HG03575 (cell line): ENCODE results near the gene PDE4D.

ENCODE experiments used
- ATAC-seq: cut with Tn5 transposase; IDR thresholded peaks from one replicate; pipeline ENCODE4 v1.9.1; 2021; ENCODE audit not compliant: unreplicated experiment, insufficient number of reproducible peaks, low FRiP score; ENCODE audit errors: extremely low read depth

Gene PDE4D

GRCh38 chr5:59222687-59223511 lies 670.6 kb downstream of the PDE4D start:
- no peak for ATAC-seq

GRCh38 chr5:59221769-59222168 lies 671.8 kb downstream of the PDE4D start:
- ATAC-seq = no peak

- no peak for ATAC-seq
Measured at GRCh38 chr5:59218424-59219045, 675.0 kb downstream of the PDE4D start.

DNA sequence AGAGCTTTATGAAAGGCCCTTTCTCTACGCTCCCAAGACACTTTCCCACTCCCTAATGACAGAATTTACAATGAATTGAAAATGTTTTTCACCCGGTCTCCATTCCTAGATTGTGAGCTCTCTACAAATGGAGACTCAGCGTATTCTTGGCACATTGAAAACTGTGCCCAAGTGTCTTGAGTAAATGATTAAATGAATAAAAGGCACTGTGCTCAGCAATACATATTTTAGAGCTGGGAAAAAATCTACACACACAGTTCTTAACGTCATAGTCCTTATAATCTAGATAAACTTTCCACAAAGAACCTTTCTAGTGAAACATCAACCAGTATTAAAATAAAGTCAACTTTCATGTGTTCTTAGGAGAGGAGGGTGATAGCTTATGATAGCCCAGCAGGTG lies 676.7 kb downstream of the PDE4D start:
- ATAC-seq = no peak

DNA sequence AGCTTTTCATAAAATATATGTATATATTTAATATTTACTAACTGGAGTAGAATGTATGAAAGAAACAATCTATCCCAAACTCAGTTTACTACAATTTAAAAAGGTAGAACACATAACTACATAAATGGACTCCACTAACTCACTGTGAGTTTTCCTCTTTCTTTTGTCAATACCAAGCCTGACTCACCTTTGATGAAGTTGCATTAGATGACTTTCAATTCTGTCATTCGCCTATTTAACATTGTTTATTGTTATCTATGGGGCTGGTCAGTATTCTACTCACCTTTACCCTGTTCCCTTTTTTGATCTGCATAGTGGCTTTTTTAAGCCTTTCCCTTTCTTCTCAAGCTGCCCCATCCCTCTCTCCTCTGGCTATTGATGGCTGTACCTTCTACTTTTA lies 680.9 kb downstream of the PDE4D start:
- no peak for ATAC-seq

- no peak for ATAC-seq
Measured at GRCh38 chr5:59209758-59210359, 683.7 kb downstream of the PDE4D start.

- no peak for ATAC-seq
Measured at GRCh38 chr5:59208474-59208873, 685.1 kb downstream of the PDE4D start.

DNA sequence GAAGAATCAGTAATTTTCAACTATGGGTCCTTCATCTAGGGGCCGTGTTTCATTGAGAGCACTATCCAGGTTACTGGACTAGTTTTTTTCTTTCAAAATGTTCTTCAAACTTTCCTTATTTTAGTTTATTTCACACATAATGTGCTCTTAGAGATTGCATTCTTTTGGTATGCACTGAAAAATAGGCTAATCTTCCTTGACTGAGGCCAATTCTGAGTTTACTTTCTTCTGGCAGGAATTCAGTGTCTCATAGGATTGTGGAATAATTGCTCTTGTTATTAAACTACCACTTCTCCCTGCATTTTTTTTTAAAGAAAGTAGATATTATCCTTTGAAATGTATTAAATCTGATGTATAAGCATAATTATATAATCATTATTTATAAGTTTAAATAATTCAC lies 686.1 kb downstream of the PDE4D start:
- ATAC-seq = no peak

DNA sequence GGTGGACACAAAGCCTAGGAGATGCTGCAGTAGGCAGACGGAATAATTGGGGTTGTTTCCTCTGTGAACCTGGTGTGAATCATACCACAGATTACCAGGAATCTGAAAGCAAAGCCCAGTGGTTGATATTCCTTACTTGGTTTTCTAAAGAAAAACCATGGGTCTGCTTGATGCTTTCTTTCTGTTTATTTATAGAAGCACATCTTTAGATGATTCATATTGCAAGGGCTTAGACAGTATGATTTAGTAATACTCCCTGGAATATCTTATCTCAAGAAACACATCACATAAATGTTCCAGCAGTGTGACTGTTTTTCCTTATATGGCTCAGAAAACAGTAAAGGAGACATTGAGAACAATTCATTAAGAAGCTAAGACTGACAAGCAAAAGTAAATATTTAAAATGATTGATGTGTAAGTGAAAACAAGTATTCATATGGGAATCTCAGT lies 687.4 kb downstream of the PDE4D start:
- ATAC-seq = no peak

DNA sequence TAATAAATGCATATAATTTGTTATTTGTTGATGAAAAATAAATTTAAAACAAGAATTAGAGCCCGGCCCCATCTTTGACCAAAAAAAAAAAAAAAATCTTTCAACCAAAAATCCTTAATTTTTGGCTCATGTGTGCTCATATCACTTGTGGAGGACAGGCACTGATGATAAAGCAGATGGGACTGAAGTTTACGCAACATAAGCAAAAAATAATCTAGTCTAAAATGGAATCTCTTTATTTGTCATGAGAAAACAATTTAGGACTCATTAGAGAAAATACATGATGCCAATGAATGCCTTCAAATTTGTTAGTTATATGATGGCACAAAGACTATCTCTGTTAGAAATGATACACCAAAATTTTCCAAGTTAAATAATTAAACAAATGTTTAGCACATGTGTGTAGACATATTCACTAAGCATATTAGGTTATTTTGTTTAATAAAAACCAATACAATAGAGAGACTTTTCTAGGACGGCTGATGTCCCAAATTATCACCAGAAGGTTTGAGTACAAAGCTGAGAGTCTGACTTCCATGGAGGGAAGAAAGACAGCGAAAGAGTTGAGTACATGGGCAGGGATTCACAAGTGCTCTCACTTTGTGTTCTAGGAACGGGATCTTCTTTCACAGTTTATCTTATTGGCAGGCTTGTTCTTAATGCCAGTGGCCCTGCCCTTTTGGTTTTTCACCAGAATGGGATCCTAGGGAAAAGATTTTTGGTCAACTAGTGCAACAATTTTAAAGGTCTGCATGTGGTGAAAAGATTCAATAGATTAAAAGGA lies 689.2 kb downstream of the PDE4D start:
- ATAC-seq = no peak

DNA sequence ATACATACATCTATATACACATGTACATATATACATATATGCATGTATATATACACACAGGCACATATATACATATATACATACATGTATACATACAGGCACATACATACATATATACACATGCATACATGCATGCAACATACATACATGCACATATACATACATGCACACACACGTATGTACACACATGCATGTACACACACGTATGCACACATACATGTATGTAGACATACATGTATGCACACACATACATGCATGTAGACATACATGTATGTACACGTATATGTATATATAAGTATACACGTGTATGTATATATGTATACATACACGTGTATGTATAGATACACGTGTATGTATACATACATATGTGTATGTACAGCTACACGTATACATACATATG lies 693.7 kb downstream of the PDE4D start:
- no peak for ATAC-seq

- ATAC-seq = no peak
Measured at GRCh38 chr5:59198832-59199231, 694.7 kb downstream of the PDE4D start.

DNA sequence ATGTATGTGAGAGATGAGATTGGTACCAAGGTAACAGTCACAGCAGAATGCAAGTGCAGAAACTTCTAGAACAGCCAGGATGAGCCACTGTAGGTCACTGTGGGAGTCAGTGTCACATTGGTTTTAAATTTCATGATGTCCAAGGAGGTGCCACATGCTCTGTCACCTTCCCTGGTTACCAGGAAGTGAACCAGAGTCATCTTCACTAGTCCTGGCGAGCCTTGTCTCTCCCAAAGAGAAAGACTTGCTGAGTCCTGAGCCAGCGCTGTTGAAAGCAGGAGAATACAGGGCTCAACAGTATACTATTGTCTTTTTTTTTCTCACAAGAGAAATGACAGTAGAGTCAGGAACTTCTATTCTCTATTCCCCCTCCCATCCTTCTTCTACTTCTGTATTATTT lies 695.2 kb downstream of the PDE4D start:
- ATAC-seq = no peak

DNA sequence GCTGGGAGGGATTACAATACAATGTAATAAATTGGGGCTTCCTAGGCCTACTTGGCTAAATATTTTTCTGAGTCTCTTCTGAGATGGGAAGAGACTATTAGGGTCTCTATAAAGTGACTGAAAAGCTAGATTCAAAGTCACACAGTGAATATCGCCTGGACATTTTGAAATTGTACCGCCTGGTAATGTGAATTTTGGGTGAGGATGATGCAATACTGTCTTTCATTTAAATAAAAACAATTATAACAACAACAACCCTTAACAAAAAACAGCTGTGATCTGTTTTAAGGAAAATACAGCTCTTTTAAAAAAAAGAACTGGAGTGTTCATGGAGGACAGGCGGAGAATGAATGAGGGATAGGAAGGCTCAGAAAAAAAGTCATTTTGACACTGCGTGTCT lies 695.6 kb downstream of the PDE4D start:
- no peak for ATAC-seq

- ATAC-seq = no peak
Measured at GRCh38 chr5:59193616-59194319, 699.8 kb downstream of the PDE4D start.

DNA sequence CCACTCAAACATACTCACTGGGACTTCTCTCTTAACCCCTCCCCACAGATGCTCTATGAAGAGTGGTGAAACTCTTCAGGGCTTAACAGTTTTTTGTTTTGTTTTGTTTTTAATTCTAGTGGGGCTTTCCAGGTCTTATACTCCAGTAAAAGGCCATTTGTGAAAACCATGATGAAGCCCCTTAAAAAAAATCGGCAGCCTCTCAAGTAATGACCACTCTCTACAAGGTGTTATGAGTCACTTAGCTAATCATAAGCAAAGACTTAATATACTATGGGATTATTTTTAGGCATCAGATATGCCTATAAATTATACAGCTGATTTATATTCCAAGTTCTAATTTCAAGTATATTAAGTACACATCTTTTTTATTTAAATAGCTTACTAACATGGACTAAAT lies 702.8 kb downstream of the PDE4D start:
- ATAC-seq = no peak

DNA sequence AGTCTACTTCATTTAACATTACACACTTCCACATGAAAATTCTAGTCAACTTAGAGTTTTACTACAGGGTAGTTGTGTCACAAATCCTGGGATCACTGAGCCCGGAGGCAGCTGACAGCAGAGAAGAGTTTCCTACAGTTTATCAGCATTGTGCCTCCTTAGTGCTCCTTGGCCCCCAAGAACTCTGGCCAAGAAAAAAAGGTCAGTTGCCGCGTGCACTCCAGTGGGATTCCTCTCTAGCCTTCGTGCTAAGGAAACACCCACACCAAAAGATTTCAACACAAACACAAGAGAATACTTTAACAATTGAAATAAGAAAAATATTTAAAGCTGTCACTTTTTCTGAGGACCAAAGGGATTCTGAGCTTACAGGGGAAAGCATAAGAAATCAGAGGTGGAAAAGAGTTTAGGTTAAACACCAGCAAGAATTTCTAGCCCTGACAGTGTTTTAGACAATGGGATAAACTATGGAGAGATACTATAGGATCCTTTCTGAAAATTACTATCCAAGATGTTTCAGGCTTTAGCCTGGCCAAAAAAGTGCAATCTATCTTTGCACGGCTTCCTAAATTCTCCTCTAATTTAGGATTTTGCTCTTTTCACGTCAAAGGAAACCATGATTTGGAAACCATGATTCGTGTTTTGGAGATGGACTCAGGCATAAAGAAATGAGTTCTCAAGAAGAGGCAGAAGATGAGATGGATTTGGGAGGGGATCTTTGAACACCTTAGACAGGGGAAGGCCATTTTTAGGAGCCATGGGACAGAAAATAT lies 703.9 kb downstream of the PDE4D start:
- no peak for ATAC-seq
